ENCODE measurements around the gene FREY1. TPM values are rescaled to one million over a fixed set of nuclear protein-coding genes. Genes with fewer than 3 reads are reported as not detected.
A peak's percentile ranks its signal among the peaks of the same experiment; 100 is the strongest.

The FREY1 gene
- total RNA-seq, 1 donor from 2014 or later, result 0.53 TPM

GRCh38 chr11:45920531-45921477, 13.7 kb upstream of the FREY1 start:
- H3K4me1 ChIP-seq, result peaks cover 52% of the 10 kb centered on the region
- DNase-seq (peak; percentile 24), ATAC-seq (no peak)
- intact Hi-C loops (cut with DNase I), result no loop called here
- no peak for TF ChIP-seq CTCF (IDR thresholded peaks at IDR 0.05)
- H3K36me3 ChIP-seq, result peaks cover 4% of the 10 kb centered on the region
- no peak overlapping the region for H3K4me3 ChIP-seq
- no peaks in the 10 kb centered on the region for H3K9me3 ChIP-seq
- peak overlapping the region; percentile 77 for H3K27ac ChIP-seq
- H3K27me3 ChIP-seq (ENCODE audit: low read depth), result peaks cover 23% of the 10 kb centered on the region

GRCh38 chr11:45919806-45920530, 12.9 kb upstream of the FREY1 start:
- no peak for ATAC-seq
- intact Hi-C loops (cut with DNase I), result no loop called here
- H3K4me3 ChIP-seq, result no peak overlapping the region
- no peaks in the 10 kb centered on the region for H3K9me3 ChIP-seq
- peaks cover 52% of the 10 kb centered on the region for H3K4me1 ChIP-seq
- TF ChIP-seq CTCF (IDR thresholded peaks at IDR 0.05), result no peak
- DNase-seq, result peak; percentile 35
- no peak overlapping the region for H3K27ac ChIP-seq
- H3K27me3 ChIP-seq (ENCODE audit: low read depth), result peaks cover 21% of the 10 kb centered on the region
- H3K36me3 ChIP-seq, result peaks cover 12% of the 10 kb centered on the region

- H3K4me3 ChIP-seq, result peak overlapping the region; percentile 100
- peak; percentile 23 for DNase-seq
- no peaks in the 10 kb centered on the region for H3K9me3 ChIP-seq
- peaks cover 52% of the 10 kb centered on the region for H3K4me1 ChIP-seq
- peaks cover 21% of the 10 kb centered on the region for H3K27me3 ChIP-seq (ENCODE audit: low read depth)
- peak overlapping the region; percentile 95 for H3K27ac ChIP-seq
- intact Hi-C loops (cut with DNase I), result no loop called here
- no peak for TF ChIP-seq CTCF (IDR thresholded peaks at IDR 0.05)
- ATAC-seq, result no peak
- H3K36me3 ChIP-seq, result peaks cover 20% of the 10 kb centered on the region
Observed at GRCh38 chr11:45918962-45919675, 12.0 kb upstream of the FREY1 start.

GRCh38 chr11:45918331-45918941, 11.4 kb upstream of the FREY1 start:
- peaks cover 27% of the 10 kb centered on the region for H3K36me3 ChIP-seq
- H3K9me3 ChIP-seq, result no peaks in the 10 kb centered on the region
- H3K27ac ChIP-seq, result peak overlapping the region; percentile 95
- DNase-seq (peak; percentile 90), ATAC-seq (peak; percentile 75 to 82)
- intact Hi-C loops (cut with DNase I), result no loop called here
- H3K27me3 ChIP-seq (ENCODE audit: low read depth), result peaks cover 20% of the 10 kb centered on the region
- no peak for TF ChIP-seq CTCF (IDR thresholded peaks at IDR 0.05)
- H3K4me3 ChIP-seq, result peak overlapping the region; percentile 100
- peaks cover 52% of the 10 kb centered on the region for H3K4me1 ChIP-seq

All from lower lobe of right lung (tissue), 2 donors.